ENCODE measurements around the gene UBASH3B. TPM values are rescaled to one million over a fixed set of nuclear protein-coding genes. Genes with fewer than 3 reads are reported as not detected.

UBASH3B gene
- total RNA-seq, 4 donors from 2014 or later, result 1.8 to 6.6 (median 3.4) TPM

GRCh38 chr11:122714484-122714883 is 59.0 kb downstream of the UBASH3B start:
- Histone ChIP-seq H3K27ac (no peak overlapping the region), H3K27me3 (peaks cover 12% of the 10 kb centered on the region), H3K36me3 (no peaks in the 10 kb centered on the region), H3K4me3 (no peak overlapping the region), H3K9me3 (no peaks in the 10 kb centered on the region), H3K4me1 (no peaks in the 10 kb centered on the region)
- no peak for TF ChIP-seq POLR2AphosphoS5 (IDR thresholded peaks at IDR 0.05)
- no peak for TF ChIP-seq CTCF (IDR thresholded peaks at IDR 0.05)
- TF ChIP-seq EP300 (IDR thresholded peaks at IDR 0.05), result no peak
- 60 to 89% methylated on average over 1 to 3 of the region's 5 CpGs for WGBS, 2 donors (ENCODE audit: low coverage in 1 of 2)
- no peak for ATAC-seq

- H3K4me3 ChIP-seq, result no peak overlapping the region
- no peak overlapping the region for H3K27ac ChIP-seq
- TF ChIP-seq POLR2AphosphoS5 (IDR thresholded peaks at IDR 0.05), result no peak
- no peak for TF ChIP-seq POLR2A (IDR thresholded peaks at IDR 0.05)
- no peak for TF ChIP-seq EP300 (IDR thresholded peaks at IDR 0.05)
- no peak for TF ChIP-seq CTCF (IDR thresholded peaks at IDR 0.05)
- peaks cover 19% of the 10 kb centered on the region for H3K27me3 ChIP-seq
- no peaks in the 10 kb centered on the region for H3K4me1 ChIP-seq
- no peak for ATAC-seq
- H3K36me3 ChIP-seq, result no peaks in the 10 kb centered on the region
- H3K9me3 ChIP-seq, result no peaks in the 10 kb centered on the region
- WGBS, 2 donors (ENCODE audit: low coverage in 1 of 2), result 56 to 79% methylated on average over 5 to 11 of the region's 11 CpGs
Measured at GRCh38 chr11:122715548-122716440, 60.3 kb downstream of the UBASH3B start.

GRCh38 chr11:122717264-122717867 is 61.8 kb downstream of the UBASH3B start:
- TF ChIP-seq POLR2AphosphoS5 (IDR thresholded peaks at IDR 0.05) (no peak), POLR2A (IDR thresholded peaks at IDR 0.05) (no peak), CTCF (IDR thresholded peaks at IDR 0.05) (no peak), EP300 (IDR thresholded peaks at IDR 0.05) (no peak)
- no peak for ATAC-seq
- Histone ChIP-seq H3K27me3 (peaks cover 19% of the 10 kb centered on the region), H3K27ac (no peak overlapping the region), H3K9me3 (no peaks in the 10 kb centered on the region), H3K4me1 (no peaks in the 10 kb centered on the region), H3K4me3 (no peak overlapping the region), H3K36me3 (no peaks in the 10 kb centered on the region)
- 73 to 81% methylated on average over 3 to 7 of the region's 9 CpGs for WGBS, 2 donors (ENCODE audit: low coverage in 1 of 2)

- Histone ChIP-seq H3K27me3 (peaks cover 19% of the 10 kb centered on the region), H3K36me3 (no peaks in the 10 kb centered on the region), H3K9me3 (no peaks in the 10 kb centered on the region), H3K4me1 (no peaks in the 10 kb centered on the region), H3K4me3 (no peak overlapping the region), H3K27ac (no peak overlapping the region)
- TF ChIP-seq CTCF (IDR thresholded peaks at IDR 0.05) (no peak), POLR2AphosphoS5 (IDR thresholded peaks at IDR 0.05) (no peak), EP300 (IDR thresholded peaks at IDR 0.05) (no peak), POLR2A (IDR thresholded peaks at IDR 0.05) (no peak)
- WGBS, 2 donors (ENCODE audit: low coverage in 1 of 2), result 77 to 96% methylated on average over 6 to 7 of the region's 7 CpGs
- no peak for ATAC-seq
Measured at GRCh38 chr11:122720107-122720881, 64.8 kb downstream of the UBASH3B start.

Data from gastroesophageal sphincter (tissue), 4 donors.